Stimulated activated CD4-positive, alpha-beta T cell treated with anti-CD3 and anti-CD28 coated beads, Interleukin-15, amount 100 ng/mL, for 1 hour (primary cell): Measurements from ENCODE around the gene PTPRN2.
A peak's percentile ranks its signal among the peaks of the same experiment; 100 is the strongest.
"Not testable (repeated sequence)": the region's sequence is repeated elsewhere in the genome, so short reads cannot be mapped to it uniquely, and the experiment has no call there.

ENCODE experiments used
- DNase-seq, 2 donors: peaks; one replicate each; pipeline ENCODE4 v3.0.0-alpha.2; 2020; ENCODE audit warnings: low read depth in 1 of 2, low spot score in 1 of 2

PTPRN2 gene

GRCh38 chr7:157509226-157509625 lies 1078.4 kb downstream of the PTPRN2 start:
- DNase-seq, result no peak

- no peak for DNase-seq
Observed at GRCh38 chr7:157508477-157508881, 1079.1 kb downstream of the PTPRN2 start.

- no peak for DNase-seq
Observed at GRCh38 chr7:157507987-157508386, 1079.6 kb downstream of the PTPRN2 start.

GRCh38 chr7:157506268-157506667 lies 1081.4 kb downstream of the PTPRN2 start:
- DNase-seq, result no peak

GRCh38 chr7:157505646-157506045 lies 1082.0 kb downstream of the PTPRN2 start:
- no peak for DNase-seq

GRCh38 chr7:157503229-157503628 lies 1084.4 kb downstream of the PTPRN2 start:
- no peak for DNase-seq

- peak; percentile 24 to 32 for DNase-seq
Observed at GRCh38 chr7:157502701-157503111, 1084.9 kb downstream of the PTPRN2 start.

- no peak for DNase-seq
Observed at GRCh38 chr7:157501581-157501980, 1086.0 kb downstream of the PTPRN2 start.

- DNase-seq, result not testable (repeated sequence)
Observed at GRCh38 chr7:157500989-157501540, 1086.6 kb downstream of the PTPRN2 start.

GRCh38 chr7:157500171-157500960 lies 1087.3 kb downstream of the PTPRN2 start:
- DNase-seq, result no peak

- DNase-seq, result no peak
Observed at GRCh38 chr7:157499835-157500153, 1087.8 kb downstream of the PTPRN2 start.

- DNase-seq, result no peak
Observed at GRCh38 chr7:157499121-157499834, 1088.3 kb downstream of the PTPRN2 start.

- no peak for DNase-seq
Observed at GRCh38 chr7:157498657-157499056, 1089.0 kb downstream of the PTPRN2 start.

GRCh38 chr7:157497744-157498651 lies 1089.6 kb downstream of the PTPRN2 start:
- DNase-seq, result no peak

- DNase-seq, result no peak
Observed at GRCh38 chr7:157497367-157497743, 1090.3 kb downstream of the PTPRN2 start.

- DNase-seq, result no peak
Observed at GRCh38 chr7:157496416-157497275, 1091.0 kb downstream of the PTPRN2 start.

GRCh38 chr7:157495594-157495993 lies 1092.0 kb downstream of the PTPRN2 start:
- no peak for DNase-seq

- no peak for DNase-seq
Observed at GRCh38 chr7:157495177-157495553, 1092.5 kb downstream of the PTPRN2 start.

GRCh38 chr7:157494506-157495176 lies 1093.0 kb downstream of the PTPRN2 start:
- DNase-seq, result no peak

- DNase-seq, result no peak
Observed at GRCh38 chr7:157493776-157494175, 1093.8 kb downstream of the PTPRN2 start.
